Hematopoietic multipotent progenitor cell (in vitro differentiated cells): ENCODE data around the gene CFAP68. TPM values are rescaled to one million over a fixed set of nuclear protein-coding genes. Genes with fewer than 3 reads are reported as not detected.

ENCODE experiments used
- DNase-seq, 3 donors: peaks; one replicate each; pipeline ENCODE4 v3.0.0-alpha.2; 2011 to 2015; ENCODE audit warnings: low read depth in 2 of 3, low spot score in 2 of 3
- total RNA-seq: library from RNA; depleted of rRNA; stranded (reverse); fragments of >200 nt; gene quantifications from one replicate; pipeline ENCODE4 v1.2.3, GENCODE V29; 2012

CFAP68 gene, protein sequence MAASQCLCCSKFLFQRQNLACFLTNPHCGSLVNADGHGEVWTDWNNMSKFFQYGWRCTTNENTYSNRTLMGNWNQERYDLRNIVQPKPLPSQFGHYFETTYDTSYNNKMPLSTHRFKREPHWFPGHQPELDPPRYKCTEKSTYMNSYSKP
- 33.4 TPM for total RNA-seq

DNA sequence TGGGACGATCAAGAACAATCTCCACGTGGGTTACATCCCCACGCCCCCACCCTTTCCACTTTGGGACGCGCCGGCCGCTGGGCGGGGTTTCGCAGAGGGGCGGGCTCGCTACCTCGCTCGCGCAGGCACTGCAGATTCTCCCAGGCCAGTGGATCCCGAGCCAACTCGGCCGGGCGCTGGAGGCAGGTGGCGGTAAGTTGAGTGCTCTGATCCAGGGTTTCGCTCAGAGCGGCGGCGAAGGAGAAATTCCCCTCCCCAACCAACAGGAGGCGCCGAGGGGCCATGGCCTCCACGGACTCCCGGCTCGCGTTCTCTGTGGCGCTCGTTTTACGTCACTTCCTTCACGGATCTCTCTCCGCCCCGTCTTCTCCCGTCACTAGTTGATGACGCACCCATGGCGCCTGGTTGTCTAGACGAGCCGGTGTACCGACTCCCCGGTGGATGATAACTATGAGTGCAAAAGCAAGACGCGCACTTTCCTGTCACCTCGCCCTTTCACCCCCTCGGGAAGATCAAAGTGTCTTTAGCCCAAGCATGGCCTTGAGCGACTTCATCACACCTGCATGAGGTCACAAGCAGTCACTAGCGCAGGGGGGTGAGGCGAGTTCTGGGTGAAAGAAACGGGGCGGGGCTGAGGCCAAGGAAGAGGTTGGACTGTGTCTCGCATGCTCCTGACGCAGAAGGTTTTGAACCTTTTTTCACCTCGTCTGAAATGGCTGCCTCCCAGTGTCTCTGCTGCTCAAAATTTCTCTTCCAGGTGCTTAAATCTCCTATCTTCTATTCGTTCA is at the start of gene CFAP68, which contains the start of gene FDXACB1:
TSS of gene CFAP68 (plus strand) at position 693 of the 788 bp plus-strand sequence. CDS start at position 713, 20 bp downstream.
TSS of gene FDXACB1 (minus strand) at position 317 of the 788 bp plus-strand sequence. CDS start at position 284, 33 bp downstream.
- DNase-seq, result peak; percentile 97 to 99 (median 98)

DNA sequence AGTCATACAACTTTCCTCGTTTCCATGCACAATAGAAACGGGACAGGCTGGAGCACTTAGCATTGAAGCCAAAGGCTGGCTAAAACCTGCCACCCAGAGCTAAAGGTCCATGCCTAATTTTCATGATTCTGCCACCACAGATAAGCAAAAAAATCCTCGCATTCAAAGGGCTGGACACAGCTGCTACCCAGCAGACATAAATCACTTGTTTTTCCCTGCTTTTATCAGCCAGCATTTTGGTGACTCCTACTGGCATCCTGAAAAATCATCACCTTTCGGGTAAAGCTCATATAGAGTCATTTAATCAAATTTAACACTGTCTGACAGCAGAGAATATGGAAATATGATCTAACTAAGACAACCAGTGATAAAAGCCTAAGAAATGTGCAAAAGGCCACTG is 45.8 kb upstream of the CFAP68 start:
- no peak for DNase-seq

DNA sequence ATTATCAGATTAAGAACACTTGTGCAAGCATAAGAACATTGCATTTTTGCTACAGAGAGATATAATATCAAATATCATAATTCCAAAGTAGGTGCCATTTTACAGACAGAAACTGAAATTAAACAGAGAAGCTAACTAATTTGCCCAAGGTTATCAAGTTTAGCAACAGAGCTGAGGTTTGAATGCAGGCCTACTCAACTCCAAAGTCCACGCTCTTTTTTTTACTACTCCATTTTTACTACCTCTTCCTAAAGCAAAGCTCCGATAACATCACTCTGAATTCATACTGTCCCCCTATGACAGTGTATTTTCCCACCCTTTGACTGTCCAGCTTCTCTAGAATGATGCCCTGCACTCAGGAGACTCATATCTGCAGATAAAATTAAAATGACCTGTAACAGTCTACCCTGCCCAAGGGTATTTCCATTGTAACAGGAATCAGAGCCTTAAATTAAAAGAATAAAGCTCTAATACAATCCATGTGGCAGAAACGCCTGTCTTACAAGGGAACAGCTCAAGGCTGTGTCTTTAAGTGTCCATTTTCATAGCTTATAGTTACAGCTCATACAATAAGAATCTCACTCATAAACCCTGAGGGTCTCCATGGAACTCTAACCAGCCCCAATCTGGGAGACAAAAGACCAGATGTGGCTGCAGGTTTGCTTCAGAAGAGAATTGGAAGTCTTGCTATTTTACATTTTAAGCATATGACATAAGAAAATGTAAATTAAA is 44.7 kb upstream of the CFAP68 start:
- no peak for DNase-seq

DNA sequence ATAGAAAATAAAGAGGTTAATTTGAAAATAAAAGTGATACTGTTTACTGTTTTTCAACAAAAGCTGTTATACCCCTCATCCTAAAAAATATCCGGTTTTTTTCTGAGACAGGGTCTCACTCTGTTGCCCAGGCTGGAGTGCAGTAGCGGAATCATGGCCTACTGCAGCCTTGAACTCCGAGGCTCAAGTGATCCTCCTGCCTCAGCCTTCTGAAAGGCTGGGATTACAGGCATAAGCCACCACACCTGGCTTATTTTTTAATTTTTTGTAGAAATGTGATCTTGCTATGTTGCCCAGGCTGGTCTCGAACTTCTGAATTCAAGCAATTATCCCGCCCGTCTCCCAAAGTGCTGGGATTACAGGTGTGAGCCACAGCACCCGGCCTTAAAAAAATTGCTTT is 43.7 kb upstream of the CFAP68 start:
- DNase-seq, result no peak

DNA sequence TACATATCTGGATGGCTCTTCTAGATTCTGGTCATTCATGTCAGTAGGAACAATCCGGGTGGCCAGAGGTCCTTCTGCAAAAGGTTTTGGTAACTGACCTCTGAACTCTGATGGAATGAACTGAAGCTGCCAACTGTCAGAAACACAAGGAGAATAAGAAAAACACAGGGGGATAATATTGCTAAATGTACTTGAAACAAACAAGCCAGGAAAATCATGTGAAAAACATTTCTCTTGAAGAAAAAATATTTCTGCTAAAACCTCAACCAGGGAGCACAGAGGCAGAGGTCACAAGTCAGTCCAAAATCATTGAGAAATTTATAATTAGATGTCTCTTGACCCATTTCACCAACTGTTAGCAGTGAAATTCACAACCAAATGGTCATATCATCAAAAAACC is 43.2 kb upstream of the CFAP68 start:
- DNase-seq, result no peak

DNA sequence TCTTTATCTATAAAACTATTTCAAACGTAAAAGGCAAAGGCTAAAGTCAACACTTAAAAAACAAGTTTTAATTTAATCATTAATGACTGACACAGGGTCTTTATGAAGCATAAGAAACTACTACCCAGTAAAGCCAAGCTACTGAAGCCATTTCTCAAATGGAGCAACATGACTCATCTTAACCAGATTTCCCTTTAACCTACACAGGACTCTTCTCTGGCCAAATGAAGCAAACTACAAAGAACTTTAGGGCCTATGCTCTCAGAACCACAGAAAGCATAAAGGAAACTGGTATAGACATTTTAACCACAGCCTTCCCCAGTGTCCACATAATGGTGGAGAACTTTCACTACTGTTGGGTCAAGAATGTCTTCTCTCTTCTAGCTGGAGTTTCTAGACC is 42.6 kb upstream of the CFAP68 start:
- DNase-seq, result no peak

DNA sequence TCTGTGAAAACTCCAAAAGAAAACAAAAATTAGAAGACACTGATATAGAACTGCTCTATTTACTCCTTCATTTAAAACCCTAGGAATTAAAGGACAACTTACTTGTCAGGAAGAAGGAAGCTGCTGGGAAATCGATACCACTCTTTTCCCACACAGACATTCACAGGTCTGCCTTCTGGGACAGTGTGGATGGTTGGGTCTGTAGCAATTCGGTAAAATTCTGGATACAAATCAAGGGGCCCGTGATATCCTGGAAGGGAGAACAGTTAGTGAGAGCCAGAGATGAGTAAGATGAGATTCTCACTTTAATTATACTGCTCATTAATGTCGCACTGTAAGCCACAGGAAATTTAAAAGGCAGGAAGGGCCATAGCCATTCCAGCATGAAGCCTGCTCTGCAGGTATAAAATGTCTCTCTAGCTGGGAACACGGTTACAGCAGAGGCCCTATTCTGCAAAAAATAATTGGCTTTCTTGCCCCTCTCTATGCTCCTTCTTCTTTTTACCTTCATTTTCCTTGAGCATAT is 41.9 kb upstream of the CFAP68 start:
- DNase-seq, result no peak

DNA sequence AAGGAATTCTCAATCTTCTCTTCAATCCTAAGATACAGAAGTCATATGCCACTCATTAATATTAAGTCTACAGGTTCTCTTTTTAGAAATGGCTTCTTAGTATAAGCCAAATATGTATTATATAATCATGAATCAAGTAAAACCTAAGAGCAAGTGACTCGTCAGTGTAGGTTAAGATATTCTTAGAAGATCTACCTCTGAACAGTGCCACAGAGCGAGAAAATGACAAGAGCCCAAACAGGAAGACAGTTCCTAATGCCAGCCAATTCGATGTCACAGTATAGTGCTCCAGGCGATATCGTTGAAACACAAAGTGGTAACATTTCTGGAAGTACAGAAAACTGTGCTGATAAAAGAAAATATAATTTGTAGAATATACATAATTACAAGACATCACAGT is 41.3 kb upstream of the CFAP68 start:
- DNase-seq, result no peak

DNA sequence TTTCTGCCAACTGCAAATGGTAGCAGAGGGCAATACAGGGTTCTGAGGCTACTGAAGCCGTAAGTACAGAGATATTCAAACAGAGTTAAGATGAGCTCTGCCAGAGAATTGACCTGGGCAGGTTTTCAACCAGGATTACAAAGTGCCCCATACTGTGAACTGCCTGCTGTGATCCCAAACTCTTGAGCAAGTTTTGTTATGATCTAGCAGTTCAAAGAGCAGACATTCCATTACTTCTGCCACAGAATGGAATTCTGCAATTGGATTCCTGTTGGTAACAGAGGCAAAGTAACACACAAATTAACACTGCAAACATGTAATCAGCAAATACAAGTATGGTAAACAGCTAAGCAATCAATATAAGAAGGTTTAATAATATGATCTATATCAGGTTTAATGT is 39.2 kb upstream of the CFAP68 start:
- no peak for DNase-seq

DNA sequence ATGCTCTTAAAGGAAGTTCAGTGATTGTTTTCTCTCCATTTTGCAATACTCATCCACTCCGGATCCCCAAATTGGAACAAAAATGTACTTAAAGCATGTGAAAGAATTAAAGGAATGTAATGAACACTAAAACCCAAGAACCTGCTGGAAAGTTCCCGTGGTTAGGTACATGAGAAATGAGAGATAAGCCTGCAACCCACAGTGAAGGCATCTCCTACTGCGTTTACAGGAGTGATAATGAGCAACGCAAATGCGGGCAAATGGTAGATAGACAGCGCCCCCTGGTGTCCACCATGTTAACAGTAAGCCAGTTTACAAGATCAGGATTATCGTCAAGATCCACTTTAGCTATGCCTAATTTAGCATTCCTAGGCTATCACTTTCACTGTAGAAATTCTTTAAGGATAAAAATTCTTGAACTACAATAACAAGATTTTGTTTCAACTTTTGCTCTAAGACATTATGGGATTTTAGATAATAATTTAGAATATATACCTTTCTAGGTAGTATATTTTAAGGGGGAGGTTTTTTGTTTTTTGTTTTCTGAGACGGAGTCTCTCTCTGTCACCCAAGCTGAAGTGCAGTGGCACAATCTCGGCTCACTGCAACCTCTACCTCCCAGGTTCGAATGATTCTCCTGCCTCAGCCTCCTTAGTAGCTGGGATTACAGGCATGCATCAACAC is 37.8 kb upstream of the CFAP68 start:
- DNase-seq, result peak; percentile 68 to 86 (median 76)

DNA sequence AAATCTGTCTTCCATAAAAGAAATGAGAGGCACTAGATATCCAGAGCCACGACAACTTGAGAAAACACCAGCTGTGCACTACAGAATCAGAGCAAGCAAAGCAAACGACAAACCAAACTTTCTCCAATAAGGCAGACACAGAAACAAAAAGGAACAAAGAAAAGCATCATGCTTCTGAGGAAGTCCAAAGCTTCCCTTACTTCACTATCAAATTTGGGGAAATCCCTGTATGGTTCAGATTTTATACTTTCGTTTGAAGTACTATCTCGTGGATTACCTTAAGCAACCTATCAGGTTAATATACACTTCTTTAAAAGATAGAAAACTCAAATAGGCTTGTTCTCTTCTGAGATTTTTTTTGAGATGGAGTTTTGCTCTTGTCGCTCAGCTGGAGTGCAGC is 35.7 kb upstream of the CFAP68 start:
- DNase-seq, result no peak

DNA sequence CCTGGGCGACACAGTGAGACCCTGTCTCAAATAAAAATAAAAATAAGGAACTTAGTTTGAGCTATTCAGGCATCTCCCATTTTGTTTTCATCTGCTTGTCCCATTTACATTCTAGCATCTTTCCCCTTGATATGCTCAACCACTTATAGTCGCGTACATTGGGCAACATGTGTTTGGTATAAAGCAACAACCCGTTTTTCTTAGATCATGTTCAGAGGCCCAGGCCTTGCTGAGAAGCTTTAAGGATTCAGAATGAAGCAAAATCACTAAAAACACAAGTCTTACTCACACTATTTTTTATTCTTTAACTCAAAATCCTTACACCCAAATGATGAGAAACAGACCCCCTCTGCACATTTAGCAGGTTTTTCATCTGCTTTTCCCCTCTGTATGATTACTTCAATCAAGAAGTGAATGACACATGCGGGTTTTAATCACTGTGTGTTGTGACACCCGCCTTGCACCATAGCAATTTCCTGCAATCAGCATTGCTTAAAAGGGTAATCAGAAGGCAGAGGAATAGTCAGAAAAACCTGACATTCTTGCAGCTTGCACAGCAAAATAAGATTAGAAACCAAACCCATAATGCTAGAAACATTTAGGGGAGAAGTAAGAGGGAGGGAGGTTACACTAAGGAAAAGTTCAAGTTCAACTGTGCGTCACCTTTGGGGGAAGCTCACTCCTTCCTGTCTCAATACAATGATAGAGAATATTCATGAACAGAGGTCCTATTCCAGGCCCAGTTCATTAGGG is 33.9 kb upstream of the CFAP68 start:
- no peak for DNase-seq

DNA sequence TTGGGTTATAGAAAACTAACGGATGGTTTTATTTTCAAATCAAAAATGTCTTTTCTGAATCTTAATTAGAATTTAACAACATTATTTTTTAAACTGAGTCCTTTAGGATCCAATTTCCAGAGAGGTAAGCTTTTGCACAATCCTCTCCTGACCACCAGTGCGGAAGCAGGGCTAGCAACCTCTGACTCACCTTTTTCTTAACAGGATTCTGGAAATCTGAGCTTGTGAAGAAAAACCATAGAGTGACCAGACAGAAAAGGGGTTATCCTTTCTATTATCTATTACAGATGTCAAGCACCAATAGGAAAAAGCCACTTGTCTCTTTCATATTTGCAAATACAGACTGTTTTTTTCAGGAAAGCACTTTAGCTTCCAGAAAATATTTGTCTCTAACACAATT is 33.3 kb upstream of the CFAP68 start:
- DNase-seq, result no peak

DNA sequence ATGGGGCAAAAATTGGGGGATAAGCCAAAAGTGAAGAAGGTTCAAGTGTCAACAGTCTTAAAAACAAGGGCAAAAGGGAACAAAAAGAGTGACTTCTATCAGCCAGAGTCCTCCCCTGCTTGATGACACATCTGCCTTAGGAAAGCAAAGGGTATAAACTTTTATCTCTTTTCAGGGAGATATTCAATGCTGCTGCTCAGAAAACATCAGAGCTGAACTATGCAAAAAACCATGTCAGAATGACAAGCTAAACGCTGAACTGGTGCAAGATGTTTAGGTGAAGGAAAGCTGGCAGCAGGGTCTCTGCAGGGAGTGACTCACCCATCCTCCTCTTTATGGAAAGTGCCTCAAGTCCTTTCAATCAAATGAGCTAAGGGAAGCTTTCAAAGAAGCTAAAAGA is 32.7 kb upstream of the CFAP68 start:
- no peak for DNase-seq

DNA sequence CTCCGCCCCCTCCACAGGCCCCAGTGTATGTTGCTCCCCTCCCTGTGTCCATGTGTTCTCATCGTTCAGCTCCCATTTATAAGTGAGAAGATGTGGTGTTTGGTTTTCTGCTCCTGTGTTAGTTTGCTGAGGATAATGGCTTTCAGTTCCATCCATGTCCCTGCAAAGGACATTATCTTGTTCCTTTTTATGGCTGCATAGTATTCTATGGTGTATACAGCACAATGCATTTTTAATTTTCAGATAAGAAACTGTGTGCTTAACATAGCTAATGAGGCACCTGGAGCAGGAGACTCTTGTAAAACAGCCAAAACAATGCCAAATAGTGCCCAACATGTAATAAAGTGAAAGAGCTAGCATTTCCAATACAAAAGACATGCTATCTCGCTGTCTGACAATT is 29.7 kb upstream of the CFAP68 start:
- DNase-seq, result no peak

DNA sequence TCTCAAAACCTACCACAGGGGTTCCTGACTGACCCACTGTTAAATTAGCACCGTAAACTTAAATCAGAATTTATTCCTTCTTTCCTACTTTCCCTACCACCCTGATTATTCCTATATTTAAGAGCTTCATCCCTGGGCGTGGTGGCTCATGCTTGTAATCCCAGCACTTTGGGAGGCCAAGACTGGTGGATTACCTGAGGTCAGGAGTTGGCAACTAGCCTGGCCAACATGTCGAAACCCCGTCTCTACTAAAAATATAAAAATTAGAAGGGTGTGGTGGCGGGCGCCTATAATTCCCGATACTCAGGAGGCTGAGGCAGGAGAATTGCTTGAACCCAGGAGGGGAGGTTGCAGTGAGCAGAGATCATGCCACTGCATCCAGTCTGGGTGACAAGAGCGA is 28.3 kb upstream of the CFAP68 start:
- no peak for DNase-seq

DNA sequence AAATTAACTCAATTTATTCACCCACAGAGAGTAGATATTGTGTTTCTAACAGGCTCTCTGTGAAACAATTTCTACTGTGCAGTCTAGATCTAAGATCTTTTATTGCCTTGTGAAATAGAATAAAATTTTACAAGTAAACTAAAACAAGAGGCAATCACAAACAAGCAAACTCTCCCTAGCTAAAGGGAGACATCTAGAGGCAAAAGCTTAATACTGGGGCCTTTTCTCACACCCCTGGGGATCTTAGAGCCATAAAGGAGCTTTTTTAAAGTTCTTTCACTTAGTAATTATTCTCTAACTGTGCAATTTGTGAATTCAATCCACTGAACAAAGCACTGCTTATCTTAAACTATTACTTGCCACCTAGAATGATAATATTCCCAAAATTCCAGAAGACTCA is 27.7 kb upstream of the CFAP68 start:
- DNase-seq, result peak in 1 of 3 donors; percentile 28

DNA sequence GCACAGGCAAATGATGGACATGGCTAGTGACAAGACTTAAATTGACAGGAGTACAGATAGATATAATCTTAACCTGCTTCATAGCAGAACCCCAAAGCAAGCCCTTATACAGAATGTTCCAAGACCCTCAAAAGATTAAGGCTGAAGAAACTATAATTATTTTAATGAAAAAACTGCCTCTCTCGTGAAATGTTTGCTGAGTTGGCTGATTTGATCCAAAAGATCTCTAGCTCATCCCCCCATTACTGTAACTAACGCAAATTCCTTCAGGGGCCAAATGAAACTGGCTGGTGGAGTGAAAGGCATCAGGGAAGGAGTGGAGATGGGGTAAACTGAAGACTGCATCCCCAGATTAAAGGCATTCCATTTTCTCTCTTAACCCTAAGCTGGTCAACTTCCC is 27.2 kb upstream of the CFAP68 start:
- DNase-seq, result no peak

DNA sequence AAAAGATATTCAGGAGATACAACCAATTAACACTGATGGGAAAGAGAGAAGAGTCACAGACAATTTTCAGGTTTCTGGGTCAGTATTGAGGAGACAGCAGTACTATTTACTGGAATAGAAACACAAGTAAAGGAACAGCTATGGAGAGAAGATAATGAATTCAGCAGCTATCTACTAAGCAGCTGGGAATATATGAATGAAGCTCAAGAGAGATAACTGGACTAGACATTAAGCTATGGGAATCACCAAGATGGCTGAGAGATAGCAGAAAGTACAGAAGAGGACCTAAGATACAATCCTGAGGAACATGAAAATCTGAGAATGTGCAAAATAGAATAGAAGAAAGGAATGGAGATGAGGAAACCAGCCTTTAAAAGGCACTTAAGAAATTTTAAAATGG is 23.8 kb upstream of the CFAP68 start:
- no peak for DNase-seq

DNA sequence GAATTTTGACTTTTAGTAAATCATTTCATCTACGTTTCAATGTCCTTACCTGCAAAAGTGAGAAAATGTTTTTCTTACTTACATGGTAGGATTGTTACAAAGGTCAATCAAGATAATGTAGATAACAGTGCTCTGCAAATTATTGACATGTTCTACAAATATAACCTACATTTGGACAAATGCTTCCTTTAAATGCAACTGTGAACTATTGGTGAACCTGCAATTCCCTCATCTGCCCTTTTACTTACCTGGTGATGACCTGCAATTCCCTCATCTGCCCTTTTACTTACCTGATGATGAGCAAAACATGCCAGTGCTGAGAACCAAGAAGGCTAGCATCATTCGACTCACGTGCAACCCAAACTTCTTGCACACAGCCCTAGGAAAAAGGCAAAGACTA is 19.1 kb upstream of the CFAP68 start:
- DNase-seq, result no peak
